SU-DHL-6 (cell line): ENCODE measurements around the gene C1orf50.

Experiments used
- EZH2phosphoT487 ChIP-seq: fragments of 200-600 bp; sonication (generic), shearing (Covaris generic); conservative IDR thresholded peaks from 2 replicates; pipeline ENCODE4 v1.6.1; 2018; ENCODE audit warnings: mild to moderate bottlenecking, antibody characterized with exemption, low read length, moderate library complexity, mixed read lengths
- TF ChIP-seq, protein P1 (sequence below): fragments of 200-600 bp; sonication (generic); IDR thresholded peaks from one replicate; pipeline ENCODE4 v1.5.1; 2017; ENCODE audit warnings: antibody characterized with exemption, mild to moderate bottlenecking, low read length, moderate library complexity; ENCODE audit not compliant: insufficient read depth, poor library complexity, severe bottlenecking

DNA sequence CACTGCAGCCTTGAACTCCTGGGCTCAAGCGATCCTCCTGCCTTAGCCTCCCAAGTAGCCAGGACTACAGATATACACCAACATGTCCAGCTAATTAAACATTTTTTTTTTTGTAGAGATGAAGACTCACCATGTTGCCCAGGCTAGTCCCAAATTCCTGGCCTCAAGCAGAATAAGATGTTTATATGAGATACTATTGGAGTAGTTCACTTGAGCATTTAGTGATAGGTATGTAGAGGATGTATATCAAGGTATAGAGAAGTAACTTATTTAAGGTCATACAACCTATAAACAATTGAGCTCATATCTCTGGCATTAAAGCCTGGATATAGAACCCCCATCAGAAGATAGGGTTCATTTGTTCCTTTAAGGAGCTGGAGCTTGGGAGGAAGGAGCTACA, 13.1 kb downstream of the C1orf50 start:
- TF ChIP-seq, protein P1, sequence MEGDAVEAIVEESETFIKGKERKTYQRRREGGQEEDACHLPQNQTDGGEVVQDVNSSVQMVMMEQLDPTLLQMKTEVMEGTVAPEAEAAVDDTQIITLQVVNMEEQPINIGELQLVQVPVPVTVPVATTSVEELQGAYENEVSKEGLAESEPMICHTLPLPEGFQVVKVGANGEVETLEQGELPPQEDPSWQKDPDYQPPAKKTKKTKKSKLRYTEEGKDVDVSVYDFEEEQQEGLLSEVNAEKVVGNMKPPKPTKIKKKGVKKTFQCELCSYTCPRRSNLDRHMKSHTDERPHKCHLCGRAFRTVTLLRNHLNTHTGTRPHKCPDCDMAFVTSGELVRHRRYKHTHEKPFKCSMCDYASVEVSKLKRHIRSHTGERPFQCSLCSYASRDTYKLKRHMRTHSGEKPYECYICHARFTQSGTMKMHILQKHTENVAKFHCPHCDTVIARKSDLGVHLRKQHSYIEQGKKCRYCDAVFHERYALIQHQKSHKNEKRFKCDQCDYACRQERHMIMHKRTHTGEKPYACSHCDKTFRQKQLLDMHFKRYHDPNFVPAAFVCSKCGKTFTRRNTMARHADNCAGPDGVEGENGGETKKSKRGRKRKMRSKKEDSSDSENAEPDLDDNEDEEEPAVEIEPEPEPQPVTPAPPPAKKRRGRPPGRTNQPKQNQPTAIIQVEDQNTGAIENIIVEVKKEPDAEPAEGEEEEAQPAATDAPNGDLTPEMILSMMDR: no peak
- TF ChIP-seq EZH2phosphoT487: no peak
